HG03354 (cell line): ENCODE measurements around the gene UBN2.
"Not testable (repeated sequence)": the region's sequence is repeated elsewhere in the genome, so short reads cannot be mapped to it uniquely, and the experiment has no call there.

Source experiments
- ATAC-seq: cut with Tn5 transposase; IDR thresholded peaks from one replicate; pipeline ENCODE4 v1.9.1; 2021; ENCODE audit warnings: mild to moderate bottlenecking; ENCODE audit not compliant: unreplicated experiment, poor library complexity, severe bottlenecking

The UBN2 gene

GRCh38 chr7:139230774-139231512 is at the start of gene UBN2:
TSS of gene UBN2 (plus strand) at chr7:139231237. CDS start at chr7:139231485, 248 bp downstream.
- ATAC-seq, result peak; percentile 89

- ATAC-seq, result no peak
These were observed 49.6 kb upstream of the UBN2 start for GRCh38 chr7:139181404-139181803.

GRCh38 chr7:139182363-139182762 is 48.7 kb upstream of the UBN2 start:
- ATAC-seq, result no peak

- ATAC-seq, result no peak
These were observed 47.8 kb upstream of the UBN2 start for GRCh38 chr7:139183251-139183650.

GRCh38 chr7:139183878-139184338 is 47.1 kb upstream of the UBN2 start:
- no peak for ATAC-seq

- no peak for ATAC-seq
These were observed 44.9 kb upstream of the UBN2 start for GRCh38 chr7:139186146-139186545.

GRCh38 chr7:139189357-139189756 is 41.7 kb upstream of the UBN2 start:
- ATAC-seq, result no peak

- ATAC-seq, result no peak
These were observed 38.9 kb upstream of the UBN2 start for GRCh38 chr7:139192014-139192706.

GRCh38 chr7:139200382-139200781 is 30.7 kb upstream of the UBN2 start:
- no peak for ATAC-seq

- no peak for ATAC-seq
These were observed 27.0 kb upstream of the UBN2 start for GRCh38 chr7:139203992-139204391.

- ATAC-seq, result no peak
These were observed 25.2 kb upstream of the UBN2 start for GRCh38 chr7:139205843-139206242.

GRCh38 chr7:139212133-139212532 is 18.9 kb upstream of the UBN2 start:
- no peak for ATAC-seq

- not testable (repeated sequence) for ATAC-seq
These were observed 17.5 kb upstream of the UBN2 start for GRCh38 chr7:139213489-139213888.

GRCh38 chr7:139218173-139218572 is 12.9 kb upstream of the UBN2 start:
- ATAC-seq, result no peak

GRCh38 chr7:139224219-139224618 is 6.8 kb upstream of the UBN2 start:
- no peak for ATAC-seq

- not testable (repeated sequence) for ATAC-seq
These were observed 6.2 kb upstream of the UBN2 start for GRCh38 chr7:139224836-139225235.

GRCh38 chr7:139225286-139226157 is 5.5 kb upstream of the UBN2 start:
- not testable (repeated sequence) for ATAC-seq

GRCh38 chr7:139226158-139226515 is 4.9 kb upstream of the UBN2 start:
- not testable (repeated sequence) for ATAC-seq

- ATAC-seq, result not testable (repeated sequence)
These were observed 4.0 kb upstream of the UBN2 start for GRCh38 chr7:139226988-139227488.

- no peak for ATAC-seq
These were observed 1.0 kb upstream of the UBN2 start for GRCh38 chr7:139230023-139230422.
